NCI-H526 treated with DMSO at 0.1 percent for 48 hours (cell line): ENCODE results near the gene CCDC102B.
A peak's percentile ranks its signal among the peaks of the same experiment; 100 is the strongest.
"Not testable (repeated sequence)": the region's sequence is repeated elsewhere in the genome, so short reads cannot be mapped to it uniquely, and the experiment has no call there.

Experiments
- DNase-seq: peaks from one replicate; lab custom pipeline; 2025; lab: John Stamatoyannopoulos, UW

Gene CCDC102B

GRCh38 chr18:68830256-68831045, 32.6 kb downstream of the CCDC102B start:
- no peak for DNase-seq

- DNase-seq: peak; percentile 60
Measured at GRCh38 chr18:68833756-68834155, 35.9 kb downstream of the CCDC102B start.

DNA sequence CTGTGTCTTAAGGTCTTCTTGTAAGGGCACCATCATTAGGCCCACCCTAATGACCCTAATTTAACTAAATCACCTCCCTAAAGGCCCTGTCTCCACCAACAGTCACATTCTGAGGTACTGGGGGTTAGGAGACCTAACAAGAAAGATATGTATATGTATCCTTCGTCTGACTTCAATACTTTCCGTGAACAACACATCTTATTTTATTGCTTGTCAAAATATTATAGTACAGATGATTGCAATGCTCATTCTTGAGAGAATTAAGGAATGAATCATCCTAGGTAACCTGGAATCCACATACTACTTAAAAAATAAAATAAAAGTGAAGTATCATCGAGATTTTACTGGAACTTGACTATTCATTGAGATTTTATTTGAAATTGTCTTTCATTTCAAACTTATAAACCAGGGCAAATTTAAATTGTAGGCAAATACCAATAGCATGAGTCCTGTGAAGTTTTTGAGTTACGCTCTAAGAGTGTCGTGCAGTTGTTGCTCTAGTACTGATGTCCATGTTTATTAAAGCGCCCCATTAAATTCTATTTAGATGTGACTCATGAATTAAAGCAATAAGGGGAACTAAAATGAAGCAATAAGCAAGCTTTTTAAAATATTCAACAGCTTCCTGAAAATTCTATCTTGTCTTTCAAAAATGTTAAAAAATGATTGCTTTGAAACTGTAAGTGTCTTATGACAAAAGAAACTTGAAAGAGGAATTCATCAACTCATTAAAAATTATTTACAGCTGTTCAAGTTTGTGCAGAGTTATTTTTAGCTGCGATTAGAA, 40.0 kb downstream of the CCDC102B start:
- DNase-seq: no peak

DNA sequence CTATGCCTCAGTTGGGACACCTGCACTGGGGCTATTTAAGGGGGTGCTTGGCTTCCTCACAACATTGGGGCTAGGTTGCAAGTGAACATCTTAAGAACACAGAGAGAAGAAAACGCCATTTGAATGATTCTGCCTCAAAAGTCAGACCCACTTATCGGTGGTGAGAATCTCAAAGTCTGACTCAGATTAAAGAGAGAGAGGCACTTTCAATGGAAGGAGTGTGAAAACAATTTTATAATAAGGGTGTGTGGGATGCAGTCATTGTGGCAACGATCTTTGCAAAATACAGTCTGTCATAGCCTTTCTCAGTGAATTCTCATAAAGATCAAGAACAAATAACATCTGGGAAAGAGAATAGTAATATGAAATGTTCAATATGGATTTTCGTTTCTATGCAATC, 41.8 kb downstream of the CCDC102B start:
- DNase-seq: no peak

DNA sequence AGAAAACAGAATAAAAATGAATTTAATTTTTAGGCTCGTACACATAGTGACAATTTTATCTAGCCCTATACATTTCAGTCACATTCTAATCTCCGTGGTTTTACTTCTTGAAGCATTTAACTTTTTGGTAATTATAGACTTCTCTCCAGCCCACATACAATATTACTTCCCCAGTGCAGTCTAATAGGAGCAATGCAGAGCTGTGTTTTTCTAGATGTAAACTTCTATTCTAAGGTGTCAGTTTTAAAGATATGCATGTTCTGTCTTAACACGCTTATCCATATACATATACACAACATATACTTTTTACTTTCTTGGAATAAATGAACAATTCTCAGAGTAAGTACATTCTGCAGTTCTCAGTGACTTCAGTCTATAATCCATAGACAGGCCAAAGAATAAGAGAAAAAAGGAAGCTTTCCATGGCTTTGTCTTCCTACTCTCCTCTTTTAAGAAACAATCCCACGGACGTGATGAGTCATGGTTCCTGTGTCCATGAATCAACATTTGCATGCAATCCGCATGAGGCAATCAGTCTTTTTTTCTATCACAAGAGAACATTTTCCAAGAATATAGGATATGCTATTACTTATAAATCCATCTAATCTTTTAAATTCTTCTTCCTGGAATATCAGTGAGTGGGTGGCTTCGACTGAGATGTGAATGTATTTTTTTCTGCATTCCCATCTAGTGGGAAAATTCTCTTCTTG, 42.8 kb downstream of the CCDC102B start:
- DNase-seq: no peak

- DNase-seq: no peak
Measured at GRCh38 chr18:68841301-68841700, 43.4 kb downstream of the CCDC102B start.

- DNase-seq: no peak
Measured at GRCh38 chr18:68842951-68843350, 45.1 kb downstream of the CCDC102B start.

GRCh38 chr18:68843473-68844089, 45.7 kb downstream of the CCDC102B start:
- no peak for DNase-seq

DNA sequence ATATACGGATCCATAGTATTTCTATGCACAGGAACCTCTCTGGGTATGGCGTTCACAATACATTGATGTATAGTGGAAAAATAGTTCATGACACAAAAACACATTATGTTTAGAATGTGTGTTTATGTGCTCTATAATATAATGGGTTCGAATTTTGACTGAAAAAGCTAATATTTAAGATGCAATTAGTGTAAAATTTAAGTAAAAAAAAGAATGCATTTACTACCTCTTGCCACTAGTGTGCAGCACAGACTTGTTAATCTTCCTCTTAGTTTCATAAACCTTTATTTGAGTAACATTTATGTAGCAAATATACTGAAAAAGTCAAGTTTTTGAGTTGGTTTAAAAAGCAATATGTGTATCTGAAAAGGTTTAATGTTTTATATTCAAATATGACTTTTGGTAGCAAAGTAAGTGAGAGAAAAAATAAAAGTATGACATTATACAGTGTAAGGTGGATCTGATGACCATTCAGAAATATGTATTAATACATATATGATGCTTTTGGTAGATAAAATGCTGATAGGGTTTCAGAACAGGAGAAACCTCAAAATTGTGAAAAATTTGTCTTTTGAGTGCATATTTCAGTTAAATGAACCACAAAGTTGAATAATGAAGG, 49.4 kb downstream of the CCDC102B start:
- DNase-seq: peak; percentile 39

DNA sequence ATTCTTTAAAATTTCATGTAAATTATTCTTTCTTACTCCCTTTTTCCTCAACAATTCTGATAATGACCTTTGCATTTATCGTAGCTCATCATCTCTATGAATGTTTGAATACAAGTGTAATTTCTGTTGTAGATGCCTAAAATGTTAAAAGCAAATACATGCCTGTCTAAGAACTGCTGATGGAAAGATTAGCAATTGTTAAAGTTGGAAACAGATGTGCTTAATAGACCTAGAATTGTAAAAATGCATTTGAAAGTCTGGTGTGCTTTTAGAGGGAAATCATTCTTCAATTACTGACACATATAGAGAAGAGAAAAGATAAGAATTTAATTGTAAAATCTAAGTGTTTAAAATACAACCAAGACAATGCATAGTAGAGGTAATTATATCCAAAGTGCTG, 50.4 kb downstream of the CCDC102B start:
- no peak for DNase-seq

GRCh38 chr18:68854786-68855391, 57.0 kb downstream of the CCDC102B start:
- DNase-seq: no peak

DNA sequence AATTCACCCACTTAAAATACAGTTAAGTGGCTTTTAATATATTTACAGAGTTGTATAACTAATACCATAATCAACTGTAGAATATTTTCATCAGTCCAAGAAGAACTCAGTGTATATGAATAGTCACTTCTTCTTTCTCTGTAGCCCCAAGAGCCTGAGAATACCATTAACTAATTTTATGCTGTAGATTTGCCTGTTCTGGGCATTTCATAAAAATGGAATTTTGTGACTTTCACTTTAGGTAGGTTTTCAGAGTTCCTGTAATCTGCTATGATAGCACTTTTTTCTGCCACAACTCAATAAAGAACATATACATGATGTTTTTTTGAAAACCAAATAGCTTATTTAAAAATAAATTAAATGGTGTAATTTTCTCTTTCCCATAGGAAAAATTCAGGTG, 57.6 kb downstream of the CCDC102B start:
- DNase-seq: no peak

GRCh38 chr18:68861365-68861764, 63.5 kb downstream of the CCDC102B start:
- no peak for DNase-seq

DNA sequence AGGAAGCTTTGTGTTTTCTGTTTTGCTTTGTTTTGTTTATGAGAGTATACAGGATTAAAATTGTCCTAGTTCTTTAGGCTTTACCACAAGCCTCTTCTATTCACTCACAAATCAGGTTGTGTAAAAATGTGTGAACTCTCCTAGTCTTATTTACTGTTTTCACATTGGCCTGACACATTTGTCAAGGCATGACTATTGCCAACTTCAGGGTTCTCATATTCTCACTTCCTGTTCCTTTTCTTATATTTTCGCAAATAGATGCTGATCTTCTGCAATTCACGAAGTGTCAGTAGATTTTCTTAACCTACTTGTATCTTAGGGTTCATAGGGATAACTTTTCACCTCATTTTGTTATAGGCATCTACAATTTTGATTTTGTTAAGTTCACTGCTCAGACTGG, 67.1 kb downstream of the CCDC102B start:
- DNase-seq: no peak

DNA sequence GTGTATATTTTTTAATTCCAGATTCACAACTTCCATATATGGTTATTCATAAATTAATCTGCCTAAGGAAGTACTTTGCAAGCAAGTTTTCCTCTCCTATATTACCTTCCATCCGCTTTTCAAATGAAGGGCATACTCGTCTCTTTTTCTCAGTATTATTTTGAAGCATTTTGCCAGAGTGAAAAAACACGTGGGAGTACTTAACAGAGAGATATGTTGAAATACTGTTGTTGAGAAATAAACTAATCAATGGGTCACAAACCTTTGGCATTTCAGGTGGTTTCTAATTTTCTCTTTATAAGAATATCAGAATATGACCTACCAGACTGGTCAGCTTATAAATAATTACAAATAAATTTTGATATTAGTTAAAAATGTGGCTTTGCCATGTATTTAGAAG, 67.6 kb downstream of the CCDC102B start:
- no peak for DNase-seq

- DNase-seq: no peak
Measured at GRCh38 chr18:68873003-68873402, 75.1 kb downstream of the CCDC102B start.

DNA sequence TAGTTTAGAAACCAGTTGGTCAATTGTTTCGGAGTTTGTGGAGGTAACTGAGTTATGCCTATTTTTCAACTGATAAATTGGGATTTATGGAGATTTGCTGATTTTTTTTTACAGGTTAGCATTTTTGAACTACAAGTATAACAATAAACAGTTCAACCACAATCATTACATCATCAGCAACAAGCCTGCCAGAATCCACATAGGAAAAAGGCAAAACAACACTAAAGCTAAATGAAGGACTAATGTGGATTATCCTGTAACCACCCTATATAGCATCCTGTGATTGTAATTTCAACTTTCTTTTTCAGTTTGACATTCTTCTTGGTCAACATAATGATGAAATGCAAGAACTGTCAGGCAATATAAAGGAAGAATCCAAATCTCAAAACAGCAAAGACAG, 76.5 kb downstream of the CCDC102B start:
- DNase-seq: no peak

DNA sequence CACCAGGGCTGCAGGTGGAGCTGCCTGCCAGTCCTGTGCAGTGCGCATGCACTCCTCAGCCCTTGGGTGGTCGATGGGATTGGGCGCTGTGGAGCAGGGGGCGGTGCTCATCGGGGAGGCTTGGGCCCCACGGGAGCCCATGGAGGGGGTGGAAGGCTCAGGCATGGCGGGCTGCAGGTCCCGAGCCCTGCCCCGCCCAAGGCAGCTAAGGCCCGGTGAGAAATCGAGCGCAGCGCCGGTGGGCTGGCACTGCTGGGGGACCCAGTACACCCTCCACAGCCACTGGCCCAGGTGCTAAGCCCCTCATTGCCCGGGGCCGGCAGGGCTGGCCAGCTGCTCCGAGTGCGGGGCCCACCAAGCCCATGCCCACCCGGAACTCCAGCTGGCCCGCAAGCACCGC, 82.1 kb downstream of the CCDC102B start:
- DNase-seq: not testable (repeated sequence)

GRCh38 chr18:68887410-68887809, 89.5 kb downstream of the CCDC102B start:
- DNase-seq: no peak

DNA sequence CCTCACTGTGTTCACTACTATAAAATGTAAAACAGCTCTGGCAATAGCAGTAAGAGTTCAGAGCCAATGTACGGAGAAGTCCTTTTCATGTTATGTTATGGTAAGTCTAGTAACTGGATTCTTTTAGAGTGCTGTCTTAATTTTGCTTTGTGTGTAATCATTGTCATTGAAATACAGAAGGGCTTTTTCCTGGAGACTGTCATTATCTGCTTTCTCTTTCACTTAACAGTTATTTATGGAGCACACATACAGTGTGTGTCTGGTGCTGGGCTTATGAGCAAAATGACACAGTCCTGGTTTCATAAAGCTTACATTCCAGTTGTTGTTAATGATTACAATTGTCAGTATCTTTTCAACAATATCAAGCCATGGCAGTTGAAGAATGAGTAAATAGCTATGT, 95.5 kb downstream of the CCDC102B start:
- no peak for DNase-seq

DNA sequence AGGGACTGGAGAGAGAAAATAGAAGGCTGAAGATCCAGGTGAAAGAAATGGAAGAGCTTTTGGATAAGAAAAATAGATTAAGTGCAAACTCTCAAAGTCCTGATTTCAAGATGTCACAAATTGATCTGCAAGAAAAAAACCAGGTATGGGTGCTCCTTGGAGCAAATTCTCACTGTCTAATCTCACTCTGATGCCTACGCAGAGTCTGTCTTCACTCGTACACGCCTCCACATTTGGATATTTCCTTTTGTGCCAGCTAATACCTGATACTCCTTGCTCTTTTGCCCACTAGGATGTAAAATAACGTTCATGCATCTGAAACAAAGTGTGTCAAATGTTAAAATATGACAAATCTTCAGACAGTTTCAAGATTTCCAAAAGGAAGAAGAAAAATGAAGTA, 99.4 kb downstream of the CCDC102B start:
- DNase-seq: no peak
